Natural killer cell (primary cell): ENCODE measurements around the gene HAUS8. TPM values are rescaled to one million over a fixed set of nuclear protein-coding genes. Genes with fewer than 3 reads are reported as not detected.

Source experiments
- ATAC-seq, 3 donors: fragments of 150-1000 bp in 2 of 3; fragments of 200-7000 bp in 1 of 3; cut with Tn5 transposase; 1 replicate in 1 of 3; 2 replicates in 2 of 3; pipeline ENCODE4 v1.10.0; 2021; ENCODE audit warnings: mild to moderate bottlenecking in 2 of 3, moderate library complexity in 2 of 3
- DNase-seq, 2 donors: peaks; one replicate each; pipeline versions ENCODE4 v3.0.0 to v3.0.0-alpha.2; 2013 to 2021; ENCODE audit warnings: mixed read lengths in 1 of 2
- H3K27ac ChIP-seq: one replicate; pipeline ENCODE4 v1.5.1; 2013; ENCODE audit warnings: mild to moderate bottlenecking, low read length
- H3K27me3 ChIP-seq: one replicate; pipeline ENCODE4 v1.6.1; 2013; ENCODE audit warnings: low read length; ENCODE audit not compliant: control insufficient read depth, insufficient read depth
- H3K36me3 ChIP-seq: one replicate; pipeline ENCODE4 v1.6.1; 2013; ENCODE audit warnings: low read length; ENCODE audit not compliant: control insufficient read depth, insufficient read depth
- H3K4me1 ChIP-seq: one replicate; pipeline ENCODE4 v1.6.1; 2013; ENCODE audit warnings: low read length; ENCODE audit not compliant: control insufficient read depth, insufficient read depth
- H3K4me3 ChIP-seq: one replicate; pipeline ENCODE4 v1.5.1; 2013; ENCODE audit warnings: low read length
- H3K9me3 ChIP-seq: one replicate; pipeline ENCODE4 v1.6.1; 2013; ENCODE audit warnings: low read length; ENCODE audit not compliant: control insufficient read depth, insufficient read depth
- H3K27ac Mint-ChIP-seq, 2 donors: one replicate each; pipeline ENCODE4 v1.8.0; 2022; ENCODE audit warnings: mild to moderate bottlenecking in 2 of 2, mixed read lengths in 2 of 2, moderate library complexity in 1 of 2
- H3K27me3 Mint-ChIP-seq, 2 donors: one replicate each; pipeline ENCODE4 v1.8.0; 2022; ENCODE audit warnings: low read depth in 2 of 2, mixed read lengths in 2 of 2
- H3K36me3 Mint-ChIP-seq: one replicate; pipeline ENCODE4 v1.8.0; 2022; ENCODE audit warnings: mixed read lengths
- H3K4me1 Mint-ChIP-seq, 2 donors: one replicate each; pipeline ENCODE4 v1.8.0; 2022; ENCODE audit warnings: mixed read lengths in 2 of 2
- H3K4me3 Mint-ChIP-seq: one replicate; pipeline ENCODE4 v1.8.0; 2022; ENCODE audit warnings: mild to moderate bottlenecking, moderate library complexity, mixed read lengths
- H3K9me3 Mint-ChIP-seq, 2 donors: one replicate each; pipeline ENCODE4 v1.8.0; 2022; ENCODE audit warnings: mixed read lengths in 2 of 2
- WGBS: methylation state at CpG from one replicate; pipeline ENCODE4 v1.1.7; 2013; ENCODE audit warnings: missing lambda C conversion rate; ENCODE audit not compliant: insufficient coverage; 5-methylcytosine and 5-hydroxymethylcytosine counted together
- intact Hi-C: fragments of 100-400 bp; cut with micrococcal nuclease; formaldehyde crosslinking; loops from one replicate; pipeline ENCODE4 v1.14.2; 2022
- total RNA-seq, 4 donors: library from RNA; stranded (reverse); fragments of 120-200 nt in 1 of 4; gene quantifications; one replicate each; pipeline versions ENCODE4 v1.2.3 to v1.2.4, GENCODE V29; 2013 to 2022
- TF ChIP-seq, protein P1 (sequence below): fragments of 200-600 bp; IDR thresholded peaks from one replicate; pipeline ENCODE4 v1.8.0; 2022; ENCODE audit warnings: antibody characterized with exemption

Gene HAUS8
- total RNA-seq, 3 donors from 2014 or later (not counting 1 experiment from before 2014, with no cell fraction given), result 10.3 to 13.5 (median 10.4) TPM

DNA sequence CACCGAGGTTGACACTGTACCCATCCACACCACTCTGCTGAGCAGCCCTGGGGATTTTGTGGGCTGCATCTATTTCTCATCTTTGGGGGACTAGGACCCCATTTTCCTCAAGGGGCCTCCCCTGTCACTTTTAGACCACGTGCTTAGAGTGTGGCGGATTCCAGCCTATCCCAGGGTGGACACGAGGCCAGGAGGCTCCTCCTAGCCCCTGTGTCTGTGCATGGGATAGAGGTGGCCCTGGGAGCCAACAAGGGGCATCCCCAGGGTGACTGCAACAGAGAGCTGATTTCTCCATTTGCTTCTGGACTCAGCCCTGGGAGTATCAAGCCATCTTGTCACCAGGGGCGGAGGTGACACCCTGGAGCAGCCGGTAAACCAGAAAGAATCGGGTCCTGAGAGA lies 72.8 kb downstream of the HAUS8 start:
- H3K4me3 Mint-ChIP-seq, result no peak overlapping the region
- Histone ChIP-seq H3K4me3 (no peak overlapping the region), H3K27ac (no peak overlapping the region), H3K36me3 (no peaks in the 10 kb centered on the region), H3K4me1 (peaks cover 26% of the 10 kb centered on the region), H3K27me3 (no peaks in the 10 kb centered on the region), H3K9me3 (peaks cover 4% of the 10 kb centered on the region)
- ATAC-seq, result no peak
- DNase-seq, result peak in 1 of 2 donors; percentile 49
- intact Hi-C loops, result no loop called here
- peak overlapping the region in 1 of 2 donors; percentile 84 for H3K27ac Mint-ChIP-seq
- H3K36me3 Mint-ChIP-seq, result no peaks in the 10 kb centered on the region
- H3K9me3 Mint-ChIP-seq, result no peaks in the 10 kb centered on the region
- peaks cover 5 to 8% of the 10 kb centered on the region in 2 donors for H3K27me3 Mint-ChIP-seq
- WGBS, result 69% methylated on average over 7 of the region's 7 CpGs
- H3K4me1 Mint-ChIP-seq, result peaks cover 0 to 18% of the 10 kb centered on the region in 2 donors
- TF ChIP-seq, protein P1, sequence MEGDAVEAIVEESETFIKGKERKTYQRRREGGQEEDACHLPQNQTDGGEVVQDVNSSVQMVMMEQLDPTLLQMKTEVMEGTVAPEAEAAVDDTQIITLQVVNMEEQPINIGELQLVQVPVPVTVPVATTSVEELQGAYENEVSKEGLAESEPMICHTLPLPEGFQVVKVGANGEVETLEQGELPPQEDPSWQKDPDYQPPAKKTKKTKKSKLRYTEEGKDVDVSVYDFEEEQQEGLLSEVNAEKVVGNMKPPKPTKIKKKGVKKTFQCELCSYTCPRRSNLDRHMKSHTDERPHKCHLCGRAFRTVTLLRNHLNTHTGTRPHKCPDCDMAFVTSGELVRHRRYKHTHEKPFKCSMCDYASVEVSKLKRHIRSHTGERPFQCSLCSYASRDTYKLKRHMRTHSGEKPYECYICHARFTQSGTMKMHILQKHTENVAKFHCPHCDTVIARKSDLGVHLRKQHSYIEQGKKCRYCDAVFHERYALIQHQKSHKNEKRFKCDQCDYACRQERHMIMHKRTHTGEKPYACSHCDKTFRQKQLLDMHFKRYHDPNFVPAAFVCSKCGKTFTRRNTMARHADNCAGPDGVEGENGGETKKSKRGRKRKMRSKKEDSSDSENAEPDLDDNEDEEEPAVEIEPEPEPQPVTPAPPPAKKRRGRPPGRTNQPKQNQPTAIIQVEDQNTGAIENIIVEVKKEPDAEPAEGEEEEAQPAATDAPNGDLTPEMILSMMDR, result no peak

DNA sequence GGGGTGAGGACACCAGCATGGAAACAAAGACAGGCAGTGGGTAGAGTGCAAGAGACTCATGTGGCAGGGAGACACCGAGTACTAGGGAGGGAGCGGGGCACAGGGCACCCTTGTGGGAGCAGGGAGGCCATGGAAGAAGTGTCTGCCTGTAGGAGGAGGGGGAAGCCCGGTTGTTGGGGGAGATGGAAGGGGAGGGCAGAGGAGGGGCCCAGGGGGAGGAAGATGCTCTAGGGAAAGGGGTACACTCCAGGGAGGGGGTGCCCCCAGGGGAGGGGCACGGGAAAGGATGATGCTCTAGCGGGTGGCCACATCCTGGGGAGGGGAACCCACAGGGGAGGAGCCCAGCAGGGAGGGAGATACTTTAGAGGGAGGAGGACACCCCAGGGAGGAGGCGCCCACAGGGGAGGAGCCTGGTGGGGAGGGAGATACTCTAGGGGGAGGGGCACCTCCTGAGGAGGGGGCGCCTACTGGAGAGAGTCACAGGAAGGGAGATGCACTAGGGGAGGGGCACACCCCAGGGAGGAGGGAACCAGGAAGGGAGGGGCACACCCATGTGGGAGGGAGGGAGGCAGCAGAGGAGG lies 73.6 kb downstream of the HAUS8 start:
- Mint-ChIP-seq H3K4me3 (peak overlapping the region; percentile 63), H3K9me3 (no peaks in the 10 kb centered on the region), H3K4me1 (peaks cover 0 to 18% of the 10 kb centered on the region in 2 donors), H3K27me3 (peaks cover 3 to 4% of the 10 kb centered on the region in 2 donors), H3K27ac (peak overlapping the region; percentile 62 to 84), H3K36me3 (no peaks in the 10 kb centered on the region)
- DNase-seq (peak; percentile 42 to 94), ATAC-seq (peak; percentile 90 to 94 (median 92))
- TF ChIP-seq, protein P1, result no peak
- H3K27ac ChIP-seq, result no peak overlapping the region
- intact Hi-C loops, result no loop called here
- H3K36me3 ChIP-seq, result no peaks in the 10 kb centered on the region
- H3K4me3 ChIP-seq, result no peak overlapping the region
- peaks cover 26% of the 10 kb centered on the region for H3K4me1 ChIP-seq
- H3K27me3 ChIP-seq, result no peaks in the 10 kb centered on the region
- peaks cover 4% of the 10 kb centered on the region for H3K9me3 ChIP-seq
- 7% methylated on average over 7 of the region's 7 CpGs for WGBS

Other genes starting within 250 kb of the HAUS8 start
- 10 to 100 TPM; 58.4 to 70.1 (median 60.2) TPM for gene SIN3B, start 246.1 kb downstream of the HAUS8 start, total RNA-seq
- under 1 TPM; 0.24 to 0.39 (median 0.28) TPM for gene F2RL3, start 186.5 kb downstream of the HAUS8 start, total RNA-seq
- 1 to 10 TPM; 3.6 to 4.9 (median 4.7) TPM for gene CPAMD8, start 48.6 kb downstream of the HAUS8 start, total RNA-seq
- gene MYO9B, start 325 bp upstream of the HAUS8 start, total RNA-seq, result 100 to 1,000 TPM; 321 to 378 (median 365) TPM
- gene USE1, start 139.9 kb upstream of the HAUS8 start, total RNA-seq, result 10 to 100 TPM; 16.4 to 21.1 (median 20.9) TPM
- gene OCEL1, start 150.8 kb upstream of the HAUS8 start, total RNA-seq, result 10 to 100 TPM; 28.1 to 39.1 (median 37.0) TPM
- 1 to 10 TPM; 1.3 to 4.2 (median 1.8) TPM for gene NR2F6, start 170.5 kb upstream of the HAUS8 start, total RNA-seq
- not detected for gene USHBP1, start 189.3 kb upstream of the HAUS8 start, total RNA-seq
- 100 to 1,000 TPM; 106 to 127 (median 106) TPM for gene BABAM1, start 192.0 kb upstream of the HAUS8 start, total RNA-seq
- gene ANKLE1, start 206.4 kb upstream of the HAUS8 start, total RNA-seq, result 1 to 10 TPM; 1.3 to 3.6 (median 2.0) TPM
- 1 to 10 TPM; 7.5 to 10.0 (median 9.7) TPM for gene ABHD8, start 228.0 kb upstream of the HAUS8 start, total RNA-seq
- 10 to 100 TPM; 26.9 to 40.8 (median 39.4) TPM for gene MRPL34, start 230.4 kb upstream of the HAUS8 start, total RNA-seq
- 10 to 100 TPM; 32.2 to 42.5 (median 37.7) TPM for gene DDA1, start 234.1 kb upstream of the HAUS8 start, total RNA-seq